T follicular helper cell (primary cell): Measurements from ENCODE around the gene AFF3.

Experiments
- DNase-seq: peaks from one replicate; pipeline ENCODE4 v3.0.0-alpha.2; 2020; ENCODE audit warnings: low read depth

The AFF3 gene

DNA sequence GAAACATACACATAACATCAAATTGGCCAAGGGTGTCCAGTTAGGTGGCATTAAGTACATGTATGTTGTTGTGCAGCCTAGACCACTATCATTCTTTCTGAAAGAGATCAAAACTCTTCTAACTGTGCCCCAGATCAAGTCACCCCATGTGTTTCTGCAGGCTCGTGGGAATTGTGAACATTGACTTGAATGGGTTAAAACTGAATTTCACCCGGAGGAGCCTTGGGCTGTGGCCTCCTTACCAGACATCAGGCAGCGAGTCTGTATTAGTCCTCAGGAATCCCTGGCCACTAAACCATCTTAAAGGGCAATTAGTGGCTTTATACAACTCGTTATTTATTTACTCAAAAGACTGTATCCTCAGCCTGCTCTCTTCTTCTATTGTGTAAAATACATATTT lies 503.6 kb downstream of the AFF3 start:
- no peak for DNase-seq

DNA sequence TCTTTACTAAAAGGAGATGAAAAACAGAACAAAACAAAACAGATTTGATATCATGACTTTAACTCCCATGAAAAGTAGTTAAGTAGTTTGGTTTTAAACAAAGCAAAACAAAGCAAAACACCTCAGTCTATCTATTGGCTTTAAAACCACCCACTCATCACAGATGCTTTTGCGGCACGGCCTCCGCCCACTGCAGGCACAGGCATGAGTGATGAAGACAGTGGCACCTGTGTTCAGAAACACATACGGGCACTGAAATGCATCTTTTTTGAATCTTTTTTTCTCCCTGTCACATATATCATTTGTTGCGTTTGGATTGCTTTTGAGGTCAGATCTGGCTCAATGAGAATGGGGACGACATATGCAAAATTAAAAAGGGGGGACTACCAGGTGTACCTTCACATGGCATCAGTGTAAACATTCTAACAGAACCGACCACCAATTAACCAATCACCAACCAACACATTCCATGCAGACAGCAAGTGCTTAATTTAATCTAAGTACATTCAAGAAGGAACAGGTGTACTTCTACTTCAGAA lies 505.2 kb downstream of the AFF3 start:
- DNase-seq: no peak

DNA sequence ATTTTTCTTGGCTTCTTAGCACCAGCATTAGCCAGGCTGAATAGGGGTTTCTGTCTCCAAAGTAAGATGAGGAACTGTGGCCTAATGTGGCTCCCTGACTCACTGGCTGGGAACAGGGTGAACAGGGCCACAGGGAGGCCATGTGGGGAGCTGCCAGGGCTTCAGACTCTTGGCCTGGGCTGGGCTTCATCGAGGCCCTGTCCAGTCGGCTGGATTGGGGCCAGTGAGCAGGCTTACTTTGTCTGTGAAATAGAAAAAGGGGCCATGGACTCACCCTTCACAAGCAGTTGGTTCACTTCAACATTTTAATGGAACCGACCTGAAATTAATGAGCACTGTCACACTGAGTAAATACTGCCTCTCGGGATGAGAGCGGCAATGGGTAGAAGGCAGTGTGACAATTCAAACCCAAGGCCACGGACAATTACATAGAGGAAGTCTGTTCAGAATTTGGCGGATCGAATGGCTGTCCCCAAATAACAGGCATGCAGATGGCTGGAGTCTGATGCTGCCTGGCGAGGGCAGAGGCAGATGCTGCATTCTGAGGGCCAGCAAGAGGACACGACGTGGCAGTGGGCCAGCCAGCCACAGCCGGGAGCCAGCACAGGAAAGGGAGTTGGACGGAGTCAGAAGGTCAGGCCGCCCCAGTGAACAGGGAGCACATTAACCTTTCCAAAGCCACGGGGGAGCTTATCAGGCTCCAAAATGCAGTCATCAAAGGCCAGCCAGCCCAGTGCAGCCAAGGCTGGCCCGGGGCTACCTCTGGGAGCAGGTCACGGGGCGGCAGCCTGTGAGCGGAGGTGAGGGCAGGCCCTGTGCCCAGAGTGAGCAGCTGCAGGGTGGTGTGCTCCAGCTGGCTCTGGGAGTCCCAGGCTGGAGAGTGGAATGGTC lies 506.0 kb downstream of the AFF3 start:
- no peak for DNase-seq

- no peak for DNase-seq
Measured at GRCh38 chr2:99635710-99636109, 506.7 kb downstream of the AFF3 start.

- DNase-seq: no peak
Measured at GRCh38 chr2:99634234-99634633, 508.2 kb downstream of the AFF3 start.

DNA sequence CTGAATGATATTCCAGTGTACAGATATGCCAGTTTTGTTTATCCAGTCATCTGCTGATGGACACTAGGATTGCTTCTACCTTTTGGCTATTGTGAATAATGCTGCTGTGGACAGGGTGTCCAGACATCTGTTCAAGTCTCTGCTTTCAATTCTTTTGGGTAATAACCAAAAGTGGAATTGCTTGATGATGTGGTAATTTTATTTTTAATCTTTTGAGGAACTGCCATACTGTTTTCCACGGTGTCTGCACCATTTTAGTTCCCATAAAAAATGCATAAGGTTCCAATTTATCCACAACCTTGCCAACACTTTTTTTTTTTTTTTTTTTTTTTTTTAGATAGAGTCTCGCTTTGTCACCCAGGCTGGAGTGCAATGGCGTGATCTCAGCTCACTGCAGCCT lies 510.7 kb downstream of the AFF3 start:
- DNase-seq: no peak

- no peak for DNase-seq
Measured at GRCh38 chr2:99629320-99629719, 513.1 kb downstream of the AFF3 start.

DNA sequence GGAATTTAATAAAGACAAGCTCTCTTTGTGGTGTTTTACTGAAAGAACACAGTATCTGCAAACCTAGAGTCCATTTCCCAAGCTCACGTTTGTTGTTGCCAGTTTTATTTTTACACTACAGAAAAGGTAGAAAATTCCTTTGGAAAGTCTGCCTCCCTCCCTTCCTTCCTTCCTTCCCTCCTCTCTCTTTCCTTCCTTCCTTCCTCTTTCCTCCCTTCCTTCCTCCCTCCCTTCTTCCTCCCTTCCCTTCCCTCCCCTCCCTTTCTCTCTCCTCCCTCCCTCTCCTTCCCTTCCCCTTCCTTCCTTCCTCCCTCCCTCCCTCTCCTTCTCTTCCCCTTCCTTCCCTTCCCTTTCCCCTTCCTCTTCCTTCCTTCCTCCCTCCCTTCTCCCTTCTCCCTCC lies 516.2 kb downstream of the AFF3 start:
- DNase-seq: no peak

- DNase-seq: no peak
Measured at GRCh38 chr2:99624677-99625076, 517.7 kb downstream of the AFF3 start.

DNA sequence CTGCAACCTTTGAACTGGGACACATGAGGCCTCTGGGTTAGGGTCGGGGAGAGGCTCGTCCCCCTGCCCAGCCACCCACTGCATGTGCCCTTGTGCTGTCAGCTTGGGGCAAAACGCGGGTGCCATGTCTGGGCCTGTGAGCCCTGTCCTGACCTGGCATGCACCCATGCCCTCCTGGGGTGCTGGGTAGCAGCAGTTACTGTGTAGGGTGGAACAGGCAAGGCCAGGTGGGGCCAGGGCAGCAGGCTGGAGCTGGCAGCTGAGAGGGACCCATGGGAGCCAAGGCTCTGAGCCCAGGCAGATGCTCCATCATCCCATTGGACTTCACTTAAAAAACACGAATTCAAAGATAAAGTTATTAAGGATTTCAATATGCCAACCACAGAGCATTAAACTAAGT lies 518.8 kb downstream of the AFF3 start:
- DNase-seq: no peak

GRCh38 chr2:99623035-99623434 lies 519.4 kb downstream of the AFF3 start:
- DNase-seq: no peak

GRCh38 chr2:99622534-99622933 lies 519.9 kb downstream of the AFF3 start:
- DNase-seq: no peak

DNA sequence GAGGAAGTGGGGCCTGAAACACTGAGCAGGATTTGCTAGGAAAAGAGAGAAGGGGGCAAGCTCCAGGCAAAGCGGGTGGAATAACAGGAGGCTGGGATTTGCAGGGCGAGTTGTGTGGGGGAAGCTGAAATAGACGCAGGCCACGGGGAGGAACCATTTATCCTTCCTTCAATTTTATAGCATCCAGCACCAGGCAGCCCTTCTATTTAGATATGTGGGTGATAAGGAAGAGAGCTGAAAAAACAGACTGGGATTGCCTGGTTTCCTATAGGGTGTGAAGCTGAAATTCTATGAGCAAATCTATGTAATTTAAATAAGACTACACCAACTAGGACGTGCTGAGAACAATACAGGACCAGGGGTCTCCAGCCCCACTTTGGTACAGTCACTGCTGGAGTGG lies 520.6 kb downstream of the AFF3 start:
- no peak for DNase-seq

DNA sequence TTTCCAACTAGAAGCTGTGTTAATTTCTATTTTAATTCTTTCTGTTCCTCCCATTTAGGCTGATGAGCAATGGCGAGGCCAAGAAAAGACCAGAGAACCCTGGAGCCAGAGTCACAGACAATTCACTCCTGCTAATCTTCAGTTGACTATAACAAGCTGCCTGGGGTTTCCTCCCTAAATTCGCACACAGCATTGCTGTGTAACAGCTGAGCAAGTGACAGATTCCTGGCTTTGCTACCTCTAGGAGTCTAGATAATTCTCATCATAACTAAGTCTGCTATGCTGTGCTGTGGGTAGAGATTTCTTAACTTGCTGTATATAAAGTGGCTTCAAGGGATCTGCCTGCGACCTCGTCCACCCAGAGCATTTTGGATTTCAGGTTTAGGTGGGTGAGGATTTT lies 521.3 kb downstream of the AFF3 start:
- no peak for DNase-seq

DNA sequence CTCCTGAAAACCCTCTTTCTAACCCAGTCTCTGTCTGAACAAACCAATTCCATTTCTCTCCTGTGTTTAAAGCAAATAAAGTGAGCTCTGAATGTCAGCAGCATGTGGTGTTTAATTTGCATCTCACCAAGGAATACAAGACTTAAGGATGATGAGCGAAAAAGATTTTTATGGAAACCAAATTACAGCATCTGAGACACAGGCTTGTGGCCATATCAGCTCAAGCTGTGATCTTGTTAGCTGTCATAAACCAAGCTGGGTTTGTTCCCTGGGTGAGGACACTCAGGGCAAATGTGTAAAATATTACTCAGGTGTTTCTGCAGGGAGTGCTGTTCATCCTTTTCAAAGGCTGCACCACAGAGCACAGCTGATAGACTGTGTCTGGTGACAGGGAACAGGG lies 523.2 kb downstream of the AFF3 start:
- no peak for DNase-seq

DNA sequence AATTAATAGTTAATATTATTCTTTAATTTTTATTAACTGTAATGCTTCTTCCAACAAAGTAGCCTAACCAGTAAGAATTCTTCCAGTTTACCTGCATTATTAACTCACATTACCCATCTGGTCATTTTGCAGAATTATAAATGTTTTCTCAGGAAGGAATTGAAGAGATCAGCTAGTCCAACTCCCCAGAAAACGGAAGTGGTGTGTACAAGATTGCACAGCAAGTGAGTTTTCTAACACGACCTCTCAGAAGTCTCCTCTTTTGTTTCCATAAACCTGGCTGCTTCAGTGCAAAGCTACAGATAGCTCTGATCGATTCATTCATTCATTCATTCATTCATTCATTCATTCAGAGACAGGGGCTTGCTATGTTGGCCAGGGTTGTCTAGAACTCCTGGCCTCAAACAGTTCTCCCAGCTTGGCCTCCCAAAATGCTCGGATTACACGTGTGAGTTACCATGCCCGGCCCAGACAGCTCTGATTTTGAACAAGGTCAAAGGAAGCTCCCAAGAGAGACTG lies 523.8 kb downstream of the AFF3 start:
- no peak for DNase-seq

DNA sequence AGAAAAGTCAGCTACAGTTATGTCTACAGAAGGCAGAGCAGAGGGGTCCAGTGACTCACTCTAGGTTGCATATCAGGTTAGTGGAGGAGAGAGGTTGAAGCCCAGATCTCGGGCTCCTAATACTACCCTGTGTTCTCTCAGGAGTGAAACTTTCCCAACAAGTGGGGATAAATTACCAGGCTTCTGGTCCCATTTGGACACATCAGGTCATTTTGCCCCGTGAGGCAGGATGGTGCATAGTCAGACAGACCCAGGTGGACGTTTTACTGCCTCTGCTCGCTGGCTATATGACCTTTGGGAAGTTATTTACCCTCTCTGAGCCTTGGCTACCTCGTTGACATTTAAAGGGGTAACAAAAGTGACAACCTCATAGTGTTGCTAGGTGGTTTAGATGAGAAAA lies 524.6 kb downstream of the AFF3 start:
- DNase-seq: no peak

DNA sequence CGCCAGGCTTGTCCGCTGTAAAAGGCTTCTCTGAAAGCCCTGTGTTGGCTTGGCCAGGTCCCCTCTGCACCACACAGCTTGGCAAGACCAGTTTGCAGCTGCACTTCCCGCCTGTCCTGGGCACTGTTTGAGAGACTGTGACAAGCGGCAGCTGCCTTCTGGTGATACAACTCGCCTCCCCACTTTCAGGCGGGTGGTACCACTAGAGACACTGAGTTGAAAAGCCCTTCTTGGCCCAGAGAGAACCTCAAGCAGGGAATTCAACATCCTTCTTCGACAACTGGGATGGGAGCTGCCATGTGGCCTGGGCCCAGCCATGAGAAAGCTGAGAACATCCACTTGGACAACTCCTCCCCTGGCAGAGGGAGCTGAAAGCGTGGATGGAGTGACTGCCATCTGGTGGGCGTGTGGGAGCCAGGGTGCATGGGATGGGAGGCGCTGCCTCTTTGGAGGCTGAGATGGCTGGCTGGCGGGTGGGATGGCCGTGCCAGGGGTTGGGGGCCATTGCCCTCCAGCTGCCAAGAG lies 527.1 kb downstream of the AFF3 start:
- no peak for DNase-seq

GRCh38 chr2:99613980-99614379 lies 528.4 kb downstream of the AFF3 start:
- DNase-seq: no peak

- DNase-seq: no peak
Measured at GRCh38 chr2:99611786-99612185, 530.6 kb downstream of the AFF3 start.

- DNase-seq: no peak
Measured at GRCh38 chr2:99611034-99611433, 531.4 kb downstream of the AFF3 start.

GRCh38 chr2:99609851-99610381 lies 532.5 kb downstream of the AFF3 start:
- no peak for DNase-seq

GRCh38 chr2:99608861-99609260 lies 533.5 kb downstream of the AFF3 start:
- DNase-seq: no peak
